ENCODE data around the gene ACSM3. TPM values are rescaled to one million over a fixed set of nuclear protein-coding genes. Genes with fewer than 3 reads are reported as not detected.
A peak's percentile ranks its signal among the peaks of the same experiment; 100 is the strongest.
"Not testable (repeated sequence)": the region's sequence is repeated elsewhere in the genome, so short reads cannot be mapped to it uniquely, and the experiment has no call there.

Gene ACSM3
- total and polyA plus RNA-seq, 3 experiments from 2014 or later, result 6.8 to 7.4 (median 7.3) TPM

GRCh38 chr16:20761175-20761574, 2.6 kb upstream of the ACSM3 start:
- no peak for DNase-seq
- H3K9me3 Mint-ChIP-seq, result peaks cover 0 to 7% (median 2%) of the 10 kb centered on the region in 5 donors
- Histone ChIP-seq H3K27me3 (ENCODE audit: insufficient read depth, low read length, poor library complexity, severe bottlenecking) (no peaks in the 10 kb centered on the region), H3K36me3 (ENCODE audit: insufficient read depth, low read length) (no peaks in the 10 kb centered on the region), H3K4me3 (ENCODE audit: low read length) (no peak overlapping the region), H3K27ac (ENCODE audit: low read depth, low read length) (no peak overlapping the region), H3K9me3 (ENCODE audit: low read length) (no peaks in the 10 kb centered on the region), H3K4me1 (ENCODE audit: insufficient read depth, low read length) (peaks cover 20% of the 10 kb centered on the region)
- CTCF ChIA-PET, result no interaction called here
- no peak overlapping the region for H3K4me3 Mint-ChIP-seq
- POLR2A ChIA-PET, result no interaction called here
- peaks cover 28 to 33% (median 29%) of the 10 kb centered on the region in 3 donors for H3K4me1 Mint-ChIP-seq
- peak overlapping the region in 3 of 8 donors; percentile 23 to 64 (median 60) for H3K27ac Mint-ChIP-seq
- H3K36me3 Mint-ChIP-seq, result peaks cover 2 to 23% (median 5%) of the 10 kb centered on the region in 3 donors
- peaks cover 0 to 2% of the 10 kb centered on the region in 2 donors for H3K27me3 Mint-ChIP-seq

- H3K4me1 Mint-ChIP-seq, result peaks cover 28 to 33% (median 29%) of the 10 kb centered on the region in 3 donors
- H3K27me3 Mint-ChIP-seq, result peaks cover 0 to 2% of the 10 kb centered on the region in 2 donors
- peaks cover 2 to 23% (median 5%) of the 10 kb centered on the region in 3 donors for H3K36me3 Mint-ChIP-seq
- H3K4me3 Mint-ChIP-seq, result peak overlapping the region in 6 of 7 donors; percentile 88 to 96 (median 92)
- no peaks in the 10 kb centered on the region for H3K27me3 ChIP-seq (ENCODE audit: insufficient read depth, low read length, poor library complexity, severe bottlenecking)
- ChIA-PET POLR2A (interaction anchor here (1.2 kb wide), 1 partner anchor 20 kb away, joined by 3 read pairs; no protein-coding TSS in a partner anchor), CTCF (no interaction called here)
- DNase-seq, result no peak
- H3K9me3 Mint-ChIP-seq, result peaks cover 0 to 7% (median 2%) of the 10 kb centered on the region in 5 donors
- H3K4me3 ChIP-seq (ENCODE audit: low read length), result peak overlapping the region; percentile 60
- H3K4me1 ChIP-seq (ENCODE audit: insufficient read depth, low read length), result peaks cover 20% of the 10 kb centered on the region
- H3K27ac ChIP-seq (ENCODE audit: low read depth, low read length), result no peak overlapping the region
- peak overlapping the region in 7 of 8 donors; percentile 82 to 98 (median 93) for H3K27ac Mint-ChIP-seq
- no peaks in the 10 kb centered on the region for H3K9me3 ChIP-seq (ENCODE audit: low read length)
- no peaks in the 10 kb centered on the region for H3K36me3 ChIP-seq (ENCODE audit: insufficient read depth, low read length)
These were observed 1.2 kb upstream of the ACSM3 start for GRCh38 chr16:20762404-20763123.

GRCh38 chr16:20764448-20764847, 634 bp downstream of the ACSM3 start:
- ChIA-PET POLR2A (interaction anchor here (0.9 kb wide), 1 partner anchor 23 kb away, joined by 3 read pairs; no protein-coding TSS in a partner anchor), CTCF (interaction anchor here (2.6 kb wide), 1 partner anchor 10 kb away, joined by 7 read pairs; no protein-coding TSS in a partner anchor)
- H3K27me3 ChIP-seq (ENCODE audit: insufficient read depth, low read length, poor library complexity, severe bottlenecking); H3K9me3 Mint-ChIP-seq; H3K27me3 Mint-ChIP-seq; DNase-seq; H3K4me3 Mint-ChIP-seq; H3K4me3 ChIP-seq (ENCODE audit: low read length); H3K9me3 ChIP-seq (ENCODE audit: low read length); H3K36me3 ChIP-seq (ENCODE audit: insufficient read depth, low read length): not testable (repeated sequence)
- Mint-ChIP-seq H3K36me3 (peaks cover 2 to 19% (median 5%) of the 10 kb centered on the region in 3 donors), H3K4me1 (peaks cover 28 to 33% (median 29%) of the 10 kb centered on the region in 3 donors), H3K27ac (peak overlapping the region in 5 of 8 donors; percentile 8 to 93 (median 22))
- Histone ChIP-seq H3K4me1 (ENCODE audit: insufficient read depth, low read length) (peaks cover 20% of the 10 kb centered on the region), H3K27ac (ENCODE audit: low read depth, low read length) (peak overlapping the region; percentile 46)

GRCh38 chr16:20765732-20766131, 1.9 kb downstream of the ACSM3 start:
- peaks cover 0 to 3% (median under 1%) of the 10 kb centered on the region in 5 donors for H3K9me3 Mint-ChIP-seq
- H3K4me3 Mint-ChIP-seq, result no peak overlapping the region
- peak overlapping the region in 1 of 8 donors; percentile 12 for H3K27ac Mint-ChIP-seq
- H3K4me1 Mint-ChIP-seq, result peaks cover 27 to 33% (median 29%) of the 10 kb centered on the region in 3 donors
- peak overlapping the region; percentile 46 for H3K27ac ChIP-seq (ENCODE audit: low read depth, low read length)
- H3K27me3 Mint-ChIP-seq, result peaks cover 0 to 2% of the 10 kb centered on the region in 2 donors
- H3K27me3 ChIP-seq (ENCODE audit: insufficient read depth, low read length, poor library complexity, severe bottlenecking), result no peaks in the 10 kb centered on the region
- peaks cover 2 to 8% (median 4%) of the 10 kb centered on the region in 3 donors for H3K36me3 Mint-ChIP-seq
- ChIA-PET POLR2A (no interaction called here), CTCF (interaction anchor here (1.1 to 2.6 kb wide), 2 partner anchors 9 to 84 kb away, joined by 3 to 7 read pairs; no protein-coding TSS in a partner anchor)
- no peaks in the 10 kb centered on the region for H3K36me3 ChIP-seq (ENCODE audit: insufficient read depth, low read length)
- H3K4me1 ChIP-seq (ENCODE audit: insufficient read depth, low read length), result peaks cover 20% of the 10 kb centered on the region
- H3K9me3 ChIP-seq (ENCODE audit: low read length), result no peaks in the 10 kb centered on the region
- DNase-seq, result no peak
- no peak overlapping the region for H3K4me3 ChIP-seq (ENCODE audit: low read length)

GRCh38 chr16:20766294-20766693, 2.5 kb downstream of the ACSM3 start:
- H3K27me3 Mint-ChIP-seq, result peaks cover 0 to 2% of the 10 kb centered on the region in 2 donors
- peaks cover 0 to 2% (median 0%) of the 10 kb centered on the region in 5 donors for H3K9me3 Mint-ChIP-seq
- CTCF ChIA-PET, result interaction anchor here (2.6 kb wide), 1 partner anchor 8 kb away, joined by 7 read pairs; no protein-coding TSS in a partner anchor
- H3K27ac ChIP-seq (ENCODE audit: low read depth, low read length), result peak overlapping the region; percentile 46
- H3K27ac Mint-ChIP-seq, result no peak overlapping the region
- H3K4me3 Mint-ChIP-seq, result no peak overlapping the region
- no peaks in the 10 kb centered on the region for H3K36me3 ChIP-seq (ENCODE audit: insufficient read depth, low read length)
- H3K4me1 Mint-ChIP-seq, result peaks cover 26 to 33% (median 29%) of the 10 kb centered on the region in 3 donors
- H3K36me3 Mint-ChIP-seq, result peaks cover 2 to 4% (median 4%) of the 10 kb centered on the region in 3 donors
- H3K9me3 ChIP-seq (ENCODE audit: low read length), result no peaks in the 10 kb centered on the region
- no peak overlapping the region for H3K4me3 ChIP-seq (ENCODE audit: low read length)
- DNase-seq, result no peak
- peaks cover 20% of the 10 kb centered on the region for H3K4me1 ChIP-seq (ENCODE audit: insufficient read depth, low read length)
- POLR2A ChIA-PET, result no interaction called here
- no peaks in the 10 kb centered on the region for H3K27me3 ChIP-seq (ENCODE audit: insufficient read depth, low read length, poor library complexity, severe bottlenecking)

GRCh38 chr16:20767577-20767976, 3.8 kb downstream of the ACSM3 start:
- Mint-ChIP-seq H3K27ac (no peak overlapping the region), H3K4me3 (no peak overlapping the region), H3K27me3 (no peaks in the 10 kb centered on the region), H3K4me1 (peaks cover 20 to 27% (median 23%) of the 10 kb centered on the region in 3 donors), H3K36me3 (peaks cover 0 to 2% (median 2%) of the 10 kb centered on the region in 3 donors), H3K9me3 (no peaks in the 10 kb centered on the region)
- Histone ChIP-seq H3K4me3 (ENCODE audit: low read length) (no peak overlapping the region), H3K4me1 (ENCODE audit: insufficient read depth, low read length) (peaks cover 20% of the 10 kb centered on the region), H3K27me3 (ENCODE audit: insufficient read depth, low read length, poor library complexity, severe bottlenecking) (no peaks in the 10 kb centered on the region), H3K27ac (ENCODE audit: low read depth, low read length) (peak overlapping the region; percentile 7), H3K36me3 (ENCODE audit: insufficient read depth, low read length) (no peaks in the 10 kb centered on the region), H3K9me3 (ENCODE audit: low read length) (no peaks in the 10 kb centered on the region)
- ChIA-PET CTCF (no interaction called here), POLR2A (no interaction called here)
- DNase-seq, result no peak

GRCh38 chr16:20768121-20768520, 4.3 kb downstream of the ACSM3 start:
- ChIA-PET CTCF (no interaction called here), POLR2A (no interaction called here)
- Histone ChIP-seq H3K27ac (ENCODE audit: low read depth, low read length) (peak overlapping the region; percentile 7), H3K27me3 (ENCODE audit: insufficient read depth, low read length, poor library complexity, severe bottlenecking) (no peaks in the 10 kb centered on the region), H3K9me3 (ENCODE audit: low read length) (no peaks in the 10 kb centered on the region), H3K4me3 (ENCODE audit: low read length) (no peak overlapping the region), H3K36me3 (ENCODE audit: insufficient read depth, low read length) (no peaks in the 10 kb centered on the region), H3K4me1 (ENCODE audit: insufficient read depth, low read length) (peaks cover 16% of the 10 kb centered on the region)
- DNase-seq, result no peak
- no peak overlapping the region for H3K4me3 Mint-ChIP-seq
- H3K36me3 Mint-ChIP-seq, result peaks cover 0 to 2% (median 2%) of the 10 kb centered on the region in 3 donors
- no peaks in the 10 kb centered on the region for H3K27me3 Mint-ChIP-seq
- peaks cover 15 to 21% (median 17%) of the 10 kb centered on the region in 3 donors for H3K4me1 Mint-ChIP-seq
- no peak overlapping the region for H3K27ac Mint-ChIP-seq
- H3K9me3 Mint-ChIP-seq, result no peaks in the 10 kb centered on the region

GRCh38 chr16:20768818-20769217, 5.0 kb downstream of the ACSM3 start:
- peaks cover 8 to 15% (median 10%) of the 10 kb centered on the region in 3 donors for H3K4me1 Mint-ChIP-seq

More at GRCh38 chr16:20768818-20769217, 5.0 kb downstream of the ACSM3 start:
- Mint-ChIP-seq H3K27me3 (no peaks in the 10 kb centered on the region), H3K9me3 (no peaks in the 10 kb centered on the region), H3K4me3 (no peak overlapping the region), H3K27ac (no peak overlapping the region), H3K36me3 (peaks cover 0 to 2% (median 0%) of the 10 kb centered on the region in 3 donors)
- Histone ChIP-seq H3K27me3 (ENCODE audit: insufficient read depth, low read length, poor library complexity, severe bottlenecking) (no peaks in the 10 kb centered on the region), H3K36me3 (ENCODE audit: insufficient read depth, low read length) (no peaks in the 10 kb centered on the region), H3K4me3 (ENCODE audit: low read length) (no peak overlapping the region), H3K9me3 (ENCODE audit: low read length) (no peaks in the 10 kb centered on the region), H3K27ac (ENCODE audit: low read depth, low read length) (no peak overlapping the region), H3K4me1 (ENCODE audit: insufficient read depth, low read length) (peaks cover 12% of the 10 kb centered on the region)
- POLR2A ChIA-PET, result no interaction called here
- CTCF ChIA-PET, result no interaction called here
- DNase-seq, result no peak
